Mammary epithelial cell (primary cell): ENCODE data around the gene CHPF.

Source experiments
- CTCF ChIP-seq, 2 donors: IDR thresholded peaks in 1 of 2; conservative IDR thresholded peaks in 1 of 2; 2 replicates each; pipeline ENCODE4 v1.5.1; 2011 to 2012; ENCODE audit warnings: inconsistent platforms in 2 of 2, low read length in 2 of 2, mild to moderate bottlenecking in 2 of 2, control low read depth in 1 of 2, low read depth in 1 of 2; ENCODE audit not compliant: insufficient read depth in 1 of 2; ENCODE audit errors: extremely low read depth in 1 of 2
- EZH2 ChIP-seq: IDR thresholded peaks from 2 replicates; pipeline ENCODE4 v1.6.1; 2012; ENCODE audit warnings: low read length, inconsistent platforms, borderline replicate concordance

DNA sequence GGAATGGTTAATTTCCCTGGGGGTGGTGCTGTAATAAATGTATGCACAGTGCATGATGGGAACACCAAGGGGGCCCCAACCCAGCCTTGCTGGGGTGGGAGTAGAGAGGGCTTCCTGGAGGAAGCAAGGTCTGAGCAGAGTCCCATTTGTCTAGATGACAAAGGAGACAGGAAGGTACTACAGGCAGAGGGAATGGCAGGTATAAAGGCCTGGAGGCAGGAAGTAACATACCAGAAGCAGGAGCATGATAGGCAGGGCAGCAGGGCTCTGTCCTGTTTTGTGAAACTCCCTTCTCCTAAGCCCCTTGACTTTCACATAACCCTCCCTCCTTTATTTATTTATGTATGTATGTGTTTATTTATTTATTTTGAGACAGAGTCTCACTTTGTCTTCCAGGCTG, 41.0 kb downstream of the CHPF start:
- TF ChIP-seq CTCF (conservative IDR thresholded peaks at IDR 0.05 in 1 of 2, IDR thresholded peaks at IDR 0.05 in 1 of 2; ENCODE audit: extremely low read depth in 1 of 2, insufficient read depth in 1 of 2, low read depth in 1 of 2, low read length in 2 of 2) (no peak), EZH2 (no peak)
